ENCODE data around the gene TMEM31. TPM values are rescaled to one million over a fixed set of nuclear protein-coding genes. Genes with fewer than 3 reads are reported as not detected.

The TMEM31 gene
- polyA plus RNA-seq, 1 of the 3 experiments (the other 2 are of a cell fraction): not detected

DNA sequence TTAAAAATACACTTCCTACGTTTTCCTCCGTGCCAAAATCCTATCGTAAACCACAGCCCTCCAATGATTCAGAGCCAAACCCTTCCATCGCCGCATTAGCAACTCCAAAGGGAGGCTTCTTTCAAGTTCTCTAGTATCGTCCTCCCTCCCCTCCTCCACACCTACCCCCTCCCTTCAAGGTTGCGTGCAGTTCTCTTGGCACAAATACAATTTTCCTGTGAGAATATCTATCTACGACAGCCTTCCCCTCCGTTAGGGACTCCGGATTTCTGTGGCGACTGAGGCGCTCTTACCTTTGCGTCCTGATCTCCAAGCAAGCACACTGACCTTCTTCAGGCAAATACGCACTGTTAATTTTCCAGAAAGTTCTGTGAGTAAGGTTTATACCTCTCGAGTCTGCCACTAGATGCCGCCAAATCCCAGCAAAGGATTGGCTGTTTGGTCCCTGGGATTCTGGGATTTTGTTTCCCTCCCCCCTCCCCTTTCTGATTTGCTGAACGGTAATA is 23.0 kb upstream of the TMEM31 start (continued):
- TF ChIP-seq, protein P1, sequence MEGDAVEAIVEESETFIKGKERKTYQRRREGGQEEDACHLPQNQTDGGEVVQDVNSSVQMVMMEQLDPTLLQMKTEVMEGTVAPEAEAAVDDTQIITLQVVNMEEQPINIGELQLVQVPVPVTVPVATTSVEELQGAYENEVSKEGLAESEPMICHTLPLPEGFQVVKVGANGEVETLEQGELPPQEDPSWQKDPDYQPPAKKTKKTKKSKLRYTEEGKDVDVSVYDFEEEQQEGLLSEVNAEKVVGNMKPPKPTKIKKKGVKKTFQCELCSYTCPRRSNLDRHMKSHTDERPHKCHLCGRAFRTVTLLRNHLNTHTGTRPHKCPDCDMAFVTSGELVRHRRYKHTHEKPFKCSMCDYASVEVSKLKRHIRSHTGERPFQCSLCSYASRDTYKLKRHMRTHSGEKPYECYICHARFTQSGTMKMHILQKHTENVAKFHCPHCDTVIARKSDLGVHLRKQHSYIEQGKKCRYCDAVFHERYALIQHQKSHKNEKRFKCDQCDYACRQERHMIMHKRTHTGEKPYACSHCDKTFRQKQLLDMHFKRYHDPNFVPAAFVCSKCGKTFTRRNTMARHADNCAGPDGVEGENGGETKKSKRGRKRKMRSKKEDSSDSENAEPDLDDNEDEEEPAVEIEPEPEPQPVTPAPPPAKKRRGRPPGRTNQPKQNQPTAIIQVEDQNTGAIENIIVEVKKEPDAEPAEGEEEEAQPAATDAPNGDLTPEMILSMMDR (IDR thresholded peaks at IDR 0.05): peak; percentile 78
- TF ChIP-seq RAD21 (IDR thresholded peaks at IDR 0.05; ENCODE audit: low read length) (peak; percentile 73), RFX5 (IDR thresholded peaks at IDR 0.05; ENCODE audit: low read length) (no peak), GATA2 (CRISPR knock-in tag; IDR thresholded peaks at IDR 0.05) (no peak), RXRA (IDR thresholded peaks at IDR 0.05; ENCODE audit: borderline replicate concordance, low read depth) (no peak), SIN3A (IDR thresholded peaks at IDR 0.05; ENCODE audit: borderline replicate concordance, low read depth, low read length) (no peak), MEF2A (IDR thresholded peaks at IDR 0.05; ENCODE audit: borderline replicate concordance, low read depth) (no peak)

DNA sequence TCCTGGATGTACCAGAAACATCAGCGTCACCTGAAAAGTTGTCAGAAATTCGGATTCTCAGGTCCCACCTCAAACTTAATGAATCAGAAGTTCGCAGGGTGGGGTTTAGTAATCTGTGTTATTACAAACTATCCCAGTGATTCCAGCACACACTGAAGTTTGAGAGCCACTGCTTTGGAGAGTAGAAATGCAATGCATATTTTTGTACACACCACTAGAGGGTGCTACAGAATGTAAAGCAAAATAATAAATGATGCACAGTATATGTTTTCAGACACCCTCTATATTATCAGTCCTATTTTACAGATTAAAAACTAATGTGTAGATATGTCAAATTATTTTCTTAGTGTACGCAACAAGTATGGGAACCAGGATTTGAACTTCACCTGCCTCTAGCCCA is 21.8 kb upstream of the TMEM31 start:
- H2AFZ ChIP-seq (ENCODE audit: low read depth): peak overlapping the region; percentile 67; the same call in 1 of the 2 replicates
- H3K9me3 ChIP-seq: no peaks in the 10 kb centered on the region
- H3K4me3 ChIP-seq (ENCODE audit: low read depth in 2 of 2, low read length in 1 of 2): no peak overlapping the region
- H3K4me2 ChIP-seq: peak overlapping the region; percentile 70; the same call in 1 of the 2 replicates
- peaks cover 22% of the 10 kb centered on the region for H3F3A ChIP-seq (replicated peaks; ENCODE audit: insufficient read depth)
- H3K27ac ChIP-seq (ENCODE audit: low read depth in 2 of 2, low read length in 1 of 2): peak overlapping the region; percentile 28 to 94; a peak in 2 of 4 replicates
- H3K4me1 ChIP-seq (ENCODE audit: control insufficient read depth in 1 of 2, insufficient read depth in 2 of 2, low read depth in 1 of 2, low read length in 1 of 2): peaks cover 1 to 3% of the 10 kb centered on the region in 2 experiments; a peak in 2 of 4 replicates
- CTCF ChIA-PET: interaction anchor here (0.7 to 2.6 kb wide), 7 partner anchors 13 to 251 kb away, joined by 3 to 11 read pairs (median 4); no protein-coding TSS in a partner anchor
- peaks cover 13% of the 10 kb centered on the region for H4K20me1 ChIP-seq (ENCODE audit: insufficient read depth)
- TF ChIP-seq SIN3A (IDR thresholded peaks at IDR 0.05; ENCODE audit: borderline replicate concordance, low read depth, low read length) (no peak), NRF1 (IDR thresholded peaks at IDR 0.05; ENCODE audit: low read depth, low read length) (no peak), FOXM1 (IDR thresholded peaks at IDR 0.05; ENCODE audit: low read depth) (no peak), RFX5 (IDR thresholded peaks at IDR 0.05; ENCODE audit: low read length) (no peak), FOXJ3 (CRISPR knock-in tag; IDR thresholded peaks at IDR 0.05) (no peak), SMC3 (IDR thresholded peaks at IDR 0.05; ENCODE audit: low read depth, low read length) (peak; percentile 40; the same call in 1 of the 2 replicates), MEF2A (IDR thresholded peaks at IDR 0.05; ENCODE audit: borderline replicate concordance, low read depth) (no peak), RAD21 (IDR thresholded peaks at IDR 0.05; ENCODE audit: low read length) (peak; percentile 68), JUND (IDR thresholded peaks at IDR 0.05) (no peak)
- TF ChIP-seq, protein P1 (IDR thresholded peaks at IDR 0.05): peak; percentile 86
- H3K79me2 ChIP-seq (ENCODE audit: insufficient read depth): peaks cover 25% of the 10 kb centered on the region
- peak overlapping the region; percentile 82; the same call in 1 of the 2 replicates for H3K9ac ChIP-seq
- no peaks in the 10 kb centered on the region for H3K27me3 ChIP-seq (ENCODE audit: insufficient read depth)
- 10% methylated on average over 4 of the region's 4 CpGs for WGBS (ENCODE audit: low lambda C conversion rate)
- POLR2A ChIA-PET: no interaction called here
- H3K9me2 ChIP-seq: no peaks in the 10 kb centered on the region
- DNase-seq: peak; percentile 27
- peaks cover 11 to 13% of the 10 kb centered on the region in 2 experiments for H3K36me3 ChIP-seq (replicated peaks in 1 of 2; ENCODE audit: control insufficient read depth in 1 of 2, insufficient read depth in 2 of 2, low read length in 1 of 2)
